8988T (cell line): ENCODE data around the gene PEX6.

ENCODE experiments used
- DNase-seq: peaks from one replicate; pipeline ENCODE4 v3.0.0; 2011

Gene PEX6

GRCh38 chr6:42993445-42993844, 14.5 kb upstream of the PEX6 start:
- DNase-seq: no peak

GRCh38 chr6:42989923-42990322, 10.9 kb upstream of the PEX6 start:
- no peak for DNase-seq

DNA sequence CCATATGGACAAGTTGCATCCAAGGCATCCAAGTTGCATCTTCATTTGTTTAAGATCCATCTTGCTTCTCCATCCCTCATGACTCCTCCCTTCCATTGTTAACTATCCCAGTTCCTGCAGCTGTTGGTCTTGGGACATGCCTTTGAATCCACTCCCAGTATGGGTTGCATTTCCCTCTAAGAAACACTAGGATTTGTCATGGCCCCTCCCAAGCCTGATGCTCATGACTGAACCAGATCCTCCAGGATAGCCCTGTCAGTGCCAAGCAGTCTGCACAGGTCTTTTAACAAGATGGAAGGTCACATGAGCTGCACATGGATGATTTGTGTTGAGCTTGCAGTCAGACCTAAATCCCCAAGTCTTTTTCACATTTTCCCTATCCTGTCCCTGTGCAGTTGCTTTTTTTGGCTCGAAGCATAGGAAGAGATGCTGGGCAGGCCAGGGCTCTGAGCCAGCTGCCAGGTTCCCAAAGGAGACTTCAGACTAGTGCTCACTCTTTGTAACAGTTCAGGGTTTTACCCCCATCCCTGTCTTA, 9.6 kb upstream of the PEX6 start:
- DNase-seq: no peak

GRCh38 chr6:42987533-42988451, 8.8 kb upstream of the PEX6 start:
- DNase-seq: no peak

GRCh38 chr6:42984924-42985475, 6.0 kb upstream of the PEX6 start:
- DNase-seq: no peak

- DNase-seq: peak; percentile 97
Observed at GRCh38 chr6:42984001-42984923, 5.3 kb upstream of the PEX6 start, which contains the start of gene PPP2R5D. PPP2R5D (plus strand) TSS chr6:42984570; CDS start chr6:42984678, 108 bp downstream.

DNA sequence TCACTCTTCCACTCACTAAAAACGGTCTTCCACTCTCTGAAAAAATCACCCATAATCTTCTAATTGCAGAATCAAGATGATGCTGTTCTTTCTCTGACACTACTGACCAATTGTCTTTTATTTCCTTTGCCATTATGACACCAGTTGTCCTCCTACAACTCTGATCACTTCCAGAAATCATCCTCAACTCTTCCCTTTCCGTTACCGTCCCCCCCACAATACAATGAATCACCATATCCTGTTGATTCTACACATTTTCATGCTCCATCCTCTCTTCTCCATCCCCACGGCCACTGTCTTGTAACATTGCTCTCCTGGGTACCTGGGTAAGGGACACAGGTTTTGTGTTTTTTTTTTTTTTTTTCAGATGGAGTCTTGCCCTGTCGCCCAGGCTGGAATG, 2.9 kb upstream of the PEX6 start:
- no peak for DNase-seq

DNA sequence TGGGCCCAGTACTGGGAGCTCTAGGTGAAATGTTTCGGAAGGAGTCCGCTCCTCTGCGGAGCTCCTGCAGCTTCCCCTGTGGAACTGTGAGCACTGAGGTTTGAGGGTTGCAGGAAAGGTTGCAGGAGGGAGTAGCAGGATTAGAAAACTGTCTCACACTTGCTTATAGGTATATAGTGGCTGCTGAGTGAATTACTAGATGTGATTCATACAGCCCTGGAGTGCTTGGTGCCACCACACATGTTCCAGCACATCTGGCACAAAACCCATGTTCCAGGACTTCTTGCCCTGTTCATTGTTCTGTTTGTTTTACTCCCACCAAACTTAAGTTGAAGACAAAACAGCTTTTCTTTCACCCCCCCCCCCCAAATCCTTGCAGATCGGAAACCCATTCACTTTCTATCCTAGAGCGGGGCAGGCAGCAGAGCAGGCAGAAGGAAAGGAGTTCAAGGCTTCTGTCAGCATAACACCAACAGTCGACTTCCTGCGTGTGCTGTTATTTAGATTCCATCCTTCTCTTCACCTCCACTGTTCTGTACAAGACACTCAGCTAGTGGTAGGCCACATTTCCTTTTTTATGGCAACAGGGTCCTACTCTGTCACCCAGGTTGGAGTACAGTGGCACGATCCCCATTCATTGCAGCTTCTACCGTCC, 669 bp upstream of the PEX6 start:
- DNase-seq: peak; percentile 33

- peak; percentile 34 for DNase-seq
Observed at GRCh38 chr6:42978487-42978838, 518 bp downstream of the PEX6 start.

GRCh38 chr6:42974919-42975505, 4.0 kb downstream of the PEX6 start:
- no peak for DNase-seq

DNA sequence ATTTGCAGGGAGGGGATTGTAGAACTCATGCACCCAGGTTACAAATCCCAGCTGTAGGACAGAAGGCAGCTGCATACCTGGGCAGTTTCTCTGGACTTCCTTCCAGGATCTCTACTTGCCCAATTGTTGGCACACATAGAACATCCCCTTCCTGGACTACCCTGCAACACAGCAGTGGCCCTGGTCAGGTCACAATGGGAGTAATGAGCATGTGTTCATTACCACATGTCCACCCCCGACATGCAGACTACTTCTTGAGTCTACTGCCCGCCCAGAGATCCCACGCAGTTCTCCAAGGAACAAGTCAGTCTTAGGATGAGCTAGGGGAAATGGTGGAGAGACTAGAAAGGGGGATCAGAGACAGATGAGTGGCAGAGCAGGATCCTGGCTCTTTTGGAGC, 5.1 kb downstream of the PEX6 start:
- no peak for DNase-seq

DNA sequence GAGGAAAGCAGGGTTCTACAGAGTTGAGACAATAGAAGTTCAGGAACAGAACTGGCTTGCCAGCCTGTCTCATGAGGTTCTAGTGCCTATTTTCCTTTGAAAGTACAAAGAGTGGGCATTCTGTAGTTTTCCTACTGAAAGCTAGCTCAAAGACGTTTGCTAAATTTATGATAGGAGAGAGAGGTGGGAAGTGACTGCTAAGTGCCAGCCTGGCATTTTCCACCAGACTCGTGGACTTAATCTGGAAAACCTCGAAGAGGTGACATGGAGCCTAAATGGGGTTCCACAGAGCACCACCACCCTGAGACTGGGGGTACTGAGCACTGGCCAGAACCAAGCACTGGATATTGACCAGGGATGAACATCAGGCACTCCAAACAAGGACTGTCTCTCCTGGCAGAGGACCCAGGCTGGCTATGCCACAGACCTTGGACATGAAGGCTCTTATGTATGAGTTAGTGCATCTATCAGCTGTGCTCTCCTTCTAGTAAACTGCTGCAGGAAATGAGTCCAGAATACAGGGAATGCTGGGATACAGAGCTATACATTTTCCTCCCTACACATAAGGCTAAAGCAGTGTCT, 7.1 kb downstream of the PEX6 start:
- no peak for DNase-seq

DNA sequence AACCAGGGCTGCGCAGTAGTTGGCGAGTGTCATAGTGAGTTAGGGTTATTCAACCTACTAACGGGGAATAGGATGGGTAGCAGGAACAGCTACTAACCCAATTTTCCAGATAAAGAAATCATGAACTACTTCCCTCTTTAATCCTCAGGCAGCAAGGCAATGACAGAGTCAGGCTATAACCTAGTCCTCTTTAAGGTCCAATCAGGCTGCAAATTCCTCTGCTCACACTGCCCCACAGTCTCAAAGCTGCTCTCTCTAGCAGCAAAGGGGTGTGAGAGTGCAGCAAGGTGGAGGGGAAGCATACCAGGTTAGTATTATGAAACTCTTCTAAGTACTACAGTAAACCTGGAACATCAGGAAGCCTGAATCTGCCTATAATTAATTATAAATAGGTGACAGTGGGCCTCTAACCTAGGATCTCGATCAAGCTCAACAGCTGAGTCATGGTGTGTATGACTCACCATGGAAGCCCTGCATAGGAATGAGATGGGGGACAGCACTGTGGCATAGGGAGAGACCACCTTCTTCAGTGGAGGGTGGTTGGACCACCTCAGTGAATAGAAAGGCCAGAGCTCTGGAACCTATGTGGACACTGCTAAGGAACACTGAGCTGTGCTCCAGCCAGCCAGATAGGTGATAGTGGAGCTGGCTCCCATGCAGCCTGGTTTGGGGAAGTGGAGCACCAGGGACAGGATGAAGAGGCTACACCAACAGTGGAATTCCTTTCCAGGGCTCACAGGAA, 7.9 kb downstream of the PEX6 start:
- no peak for DNase-seq

GRCh38 chr6:42969934-42970333, 9.0 kb downstream of the PEX6 start:
- no peak for DNase-seq

DNA sequence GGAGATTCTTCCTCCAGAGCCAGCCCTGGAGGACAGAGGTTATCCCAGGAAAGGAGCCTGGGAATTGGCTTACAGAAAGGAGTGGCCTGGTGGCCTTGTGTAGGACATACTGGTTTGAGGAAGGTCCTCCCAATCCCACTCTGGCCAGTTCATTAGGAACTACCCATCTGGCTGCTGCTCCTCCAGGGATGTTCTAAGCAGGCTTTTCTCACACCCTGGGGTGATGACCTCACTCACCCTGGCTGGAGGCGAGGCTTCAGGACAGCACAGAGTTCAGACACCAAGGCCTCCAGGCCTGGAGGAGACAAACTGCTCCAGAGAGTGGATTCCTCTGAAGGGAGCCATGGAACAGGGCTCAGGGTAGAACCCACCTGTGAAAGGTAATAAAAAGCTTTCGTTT, 9.6 kb downstream of the PEX6 start:
- no peak for DNase-seq

GRCh38 chr6:42968783-42969182, 10.2 kb downstream of the PEX6 start:
- no peak for DNase-seq

GRCh38 chr6:42968126-42968701, 10.8 kb downstream of the PEX6 start:
- no peak for DNase-seq

DNA sequence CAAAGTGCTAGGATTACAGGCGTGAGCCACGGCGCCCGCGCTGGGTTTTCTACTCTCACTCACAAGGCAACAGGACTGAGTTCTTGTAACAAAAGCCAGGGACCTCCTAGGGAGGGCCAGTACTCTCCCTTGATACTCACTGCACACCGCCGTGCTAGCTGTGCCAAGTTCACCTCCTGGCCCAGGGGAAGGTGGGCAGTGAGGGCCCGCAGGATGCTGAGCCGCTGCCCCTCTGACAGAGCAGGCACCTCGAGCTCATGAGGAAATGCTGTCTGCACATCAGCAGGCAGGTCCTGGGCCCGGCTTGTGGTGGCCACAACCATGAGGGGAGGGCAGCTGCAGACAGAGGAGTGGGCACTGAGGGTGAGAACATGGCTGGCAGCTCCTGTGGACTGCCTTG, 11.8 kb downstream of the PEX6 start:
- DNase-seq: no peak

DNA sequence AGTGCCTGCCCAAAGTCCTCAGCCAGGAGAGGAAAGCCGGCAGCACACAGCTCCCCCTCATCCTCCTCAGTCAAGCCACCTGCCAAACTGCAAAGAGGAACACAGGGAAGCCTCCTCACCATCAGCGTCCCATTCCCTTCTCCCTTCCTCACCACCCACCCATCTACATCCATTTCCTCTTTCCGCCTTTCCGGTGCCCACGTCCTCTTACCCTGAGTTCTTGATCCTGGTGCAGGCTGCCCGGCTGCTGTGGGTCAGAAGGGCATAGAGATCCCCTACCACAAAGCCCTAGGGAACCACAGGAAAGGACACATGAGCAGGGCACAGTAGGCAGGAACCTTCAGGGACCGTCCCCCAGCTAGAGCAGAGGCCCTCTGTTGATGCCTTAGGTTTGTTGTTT, 12.4 kb downstream of the PEX6 start:
- no peak for DNase-seq

- DNase-seq: peak; percentile 61
Observed at GRCh38 chr6:42963855-42964605, 15.0 kb downstream of the PEX6 start.
